ENCODE data around the gene DDR2.
"Not testable (repeated sequence)": the region's sequence is repeated elsewhere in the genome, so short reads cannot be mapped to it uniquely, and the experiment has no call there.

DDR2 gene

GRCh38 chr1:162746264-162746942 is 114.1 kb downstream of the DDR2 start:
- H3K4ac ChIP-seq (ENCODE audit: low read depth in 1 of 2, low read length in 2 of 2); H2BK5ac ChIP-seq (ENCODE audit: low read depth, low read length, poor library complexity, severe bottlenecking); H3K4me1 ChIP-seq (ENCODE audit: control insufficient read depth, insufficient read depth, low read depth, low read length); H2BK12ac ChIP-seq (ENCODE audit: low read length in 2 of 2); H3K14ac ChIP-seq (ENCODE audit: low read length in 2 of 2); H3K18ac ChIP-seq (ENCODE audit: low read depth in 1 of 2, low read length in 2 of 2); H2AFZ ChIP-seq (ENCODE audit: low read depth, low read length); H4K91ac ChIP-seq (ENCODE audit: low read length); H2BK15ac ChIP-seq (ENCODE audit: low read depth, poor library complexity, severe bottlenecking); H2AK5ac ChIP-seq (ENCODE audit: low read length, severe bottlenecking); H3K4me3 ChIP-seq (ENCODE audit: insufficient read depth in 1 of 2, low read depth in 1 of 2, low read length in 2 of 2); H3K27ac ChIP-seq (ENCODE audit: low read length, poor library complexity, severe bottlenecking); DNase-seq; H3K27me3 ChIP-seq (ENCODE audit: control insufficient read depth in 1 of 2, insufficient read depth in 1 of 2, low read length in 2 of 2); H3K23ac ChIP-seq (ENCODE audit: low read length in 2 of 2); H4K8ac ChIP-seq (ENCODE audit: low read length); H3K9ac ChIP-seq (ENCODE audit: low read length); H3K4me2 ChIP-seq (ENCODE audit: low read length, poor library complexity, severe bottlenecking); H3K79me1 ChIP-seq (replicated peaks; ENCODE audit: low read length, poor library complexity, severe bottlenecking); H2BK120ac ChIP-seq (ENCODE audit: low read depth, low read length); H3K9me3 ChIP-seq (ENCODE audit: control insufficient read depth, low read length): not testable (repeated sequence)
- 96% methylated on average over 14 of the region's 14 CpGs for WGBS
- peaks cover 10 to 45% of the 10 kb centered on the region in 2 experiments for H3K36me3 ChIP-seq (ENCODE audit: control insufficient read depth in 1 of 2, insufficient read depth in 2 of 2, low read depth in 1 of 2, low read length in 2 of 2)

DNA sequence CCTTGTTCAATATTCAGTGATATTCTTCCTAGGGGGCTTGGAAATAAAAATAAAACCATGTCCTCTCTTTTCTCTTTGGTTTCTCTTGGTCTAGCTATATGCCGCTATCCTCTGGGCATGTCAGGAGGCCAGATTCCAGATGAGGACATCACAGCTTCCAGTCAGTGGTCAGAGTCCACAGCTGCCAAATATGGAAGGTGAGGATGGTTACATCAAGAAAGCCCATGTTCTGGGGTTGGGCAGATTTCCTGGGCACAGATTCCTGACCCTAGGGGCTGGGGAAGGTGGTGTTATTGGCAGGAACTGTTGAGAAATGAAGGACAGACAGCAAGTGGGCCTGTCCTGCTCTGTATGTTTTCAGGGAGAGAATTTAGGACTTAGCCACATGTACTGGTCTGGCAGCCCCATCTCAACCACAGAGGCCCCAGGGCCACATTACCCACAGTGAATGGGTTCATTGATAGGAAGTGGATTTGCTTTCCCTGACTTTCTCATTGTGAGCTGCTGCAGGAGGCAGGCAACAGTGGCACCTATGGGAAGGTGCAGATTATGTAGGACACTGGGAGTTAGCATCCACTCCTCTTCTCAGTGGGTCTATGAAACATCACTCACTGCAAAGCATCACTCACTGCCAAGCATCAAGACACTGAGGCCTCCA is 120.9 kb downstream of the DDR2 start:
- H2BK12ac ChIP-seq (ENCODE audit: low read length in 2 of 2) = no peak overlapping the region
- no peak overlapping the region for H3K9ac ChIP-seq (ENCODE audit: low read length)
- H3K14ac ChIP-seq (ENCODE audit: low read length in 2 of 2) = no peak overlapping the region
- no peak overlapping the region for H2BK120ac ChIP-seq (ENCODE audit: low read depth, low read length)
- no peak overlapping the region for H3K4ac ChIP-seq (ENCODE audit: low read depth in 1 of 2, low read length in 2 of 2)
- H3K36me3 ChIP-seq (ENCODE audit: control insufficient read depth in 1 of 2, insufficient read depth in 2 of 2, low read depth in 1 of 2, low read length in 2 of 2) = peaks cover 20 to 54% of the 10 kb centered on the region in 2 experiments
- no peaks in the 10 kb centered on the region for H3K9me3 ChIP-seq (ENCODE audit: control insufficient read depth, low read length)
- H3K23ac ChIP-seq (ENCODE audit: low read length in 2 of 2) = no peak overlapping the region
- H3K4me1 ChIP-seq (ENCODE audit: control insufficient read depth, insufficient read depth, low read depth, low read length) = no peaks in the 10 kb centered on the region
- no peak overlapping the region for H3K18ac ChIP-seq (ENCODE audit: low read depth in 1 of 2, low read length in 2 of 2)
- H3K27ac ChIP-seq (ENCODE audit: low read length, poor library complexity, severe bottlenecking) = no peak overlapping the region
- peaks cover 4% of the 10 kb centered on the region for H3K79me1 ChIP-seq (replicated peaks; ENCODE audit: low read length, poor library complexity, severe bottlenecking)
- no peak overlapping the region for H2AFZ ChIP-seq (ENCODE audit: low read depth, low read length)
- H2BK5ac ChIP-seq (ENCODE audit: low read depth, low read length, poor library complexity, severe bottlenecking) = no peak overlapping the region
- H3K4me2 ChIP-seq (ENCODE audit: low read length, poor library complexity, severe bottlenecking) = no peak overlapping the region
- no peak overlapping the region for H4K8ac ChIP-seq (ENCODE audit: low read length)
- WGBS = 100% methylated on average over 1 of the region's 1 CpG
- H2BK15ac ChIP-seq (ENCODE audit: low read depth, poor library complexity, severe bottlenecking) = no peak overlapping the region
- H4K91ac ChIP-seq (ENCODE audit: low read length) = no peak overlapping the region
- H3K27me3 ChIP-seq (ENCODE audit: control insufficient read depth in 1 of 2, insufficient read depth in 1 of 2, low read length in 2 of 2) = no peaks in the 10 kb centered on the region
- no peak overlapping the region for H3K4me3 ChIP-seq (ENCODE audit: insufficient read depth in 1 of 2, low read depth in 1 of 2, low read length in 2 of 2)
- DNase-seq = no peak
- H2AK5ac ChIP-seq (ENCODE audit: low read length, severe bottlenecking) = no peak overlapping the region

DNA sequence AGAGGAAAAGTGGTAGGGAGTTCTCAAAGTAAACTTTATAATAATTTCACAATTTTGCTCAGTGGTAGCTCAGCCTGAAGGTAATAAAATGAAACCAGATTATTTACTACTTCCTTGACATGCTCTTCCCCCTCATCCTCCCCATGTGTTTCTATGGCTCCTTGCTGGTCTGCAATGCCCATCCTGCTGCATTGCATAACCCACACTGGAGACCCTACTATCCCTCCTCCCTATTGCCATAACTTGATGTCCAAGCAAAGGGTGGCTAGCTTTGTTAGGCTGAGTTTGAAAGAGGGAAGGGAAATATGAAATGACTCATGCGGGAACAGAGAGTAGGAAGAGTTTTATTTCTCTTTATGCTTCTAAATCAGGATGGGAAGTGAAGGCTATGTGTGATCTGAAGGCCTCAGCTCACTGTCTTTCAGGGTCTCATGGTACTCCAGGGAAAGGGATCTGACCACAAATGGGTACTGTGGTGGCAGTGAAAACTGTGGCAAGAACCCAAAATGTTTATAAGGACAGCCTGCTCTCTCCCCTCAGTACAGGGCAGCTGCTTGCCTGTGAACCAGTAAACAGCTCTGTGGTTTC is 121.8 kb downstream of the DDR2 start:
- Histone ChIP-seq H3K18ac (ENCODE audit: low read depth in 1 of 2, low read length in 2 of 2) (no peak overlapping the region), H3K79me1 (replicated peaks; ENCODE audit: low read length, poor library complexity, severe bottlenecking) (peaks cover 4% of the 10 kb centered on the region), H3K4me2 (ENCODE audit: low read length, poor library complexity, severe bottlenecking) (no peak overlapping the region), H3K9ac (ENCODE audit: low read length) (no peak overlapping the region), H2BK15ac (ENCODE audit: low read depth, poor library complexity, severe bottlenecking) (no peak overlapping the region), H3K27me3 (ENCODE audit: control insufficient read depth in 1 of 2, insufficient read depth in 1 of 2, low read length in 2 of 2) (no peaks in the 10 kb centered on the region), H3K4ac (ENCODE audit: low read depth in 1 of 2, low read length in 2 of 2) (no peak overlapping the region), H2BK12ac (ENCODE audit: low read length in 2 of 2) (no peak overlapping the region), H2AK5ac (ENCODE audit: low read length, severe bottlenecking) (no peak overlapping the region), H2AFZ (ENCODE audit: low read depth, low read length) (no peak overlapping the region), H2BK120ac (ENCODE audit: low read depth, low read length) (no peak overlapping the region), H3K27ac (ENCODE audit: low read length, poor library complexity, severe bottlenecking) (no peak overlapping the region), H3K23ac (ENCODE audit: low read length in 2 of 2) (no peak overlapping the region), H3K4me1 (ENCODE audit: control insufficient read depth, insufficient read depth, low read depth, low read length) (no peaks in the 10 kb centered on the region), H4K91ac (ENCODE audit: low read length) (no peak overlapping the region), H3K14ac (ENCODE audit: low read length in 2 of 2) (no peak overlapping the region), H3K36me3 (ENCODE audit: control insufficient read depth in 1 of 2, insufficient read depth in 2 of 2, low read depth in 1 of 2, low read length in 2 of 2) (peaks cover 20 to 64% of the 10 kb centered on the region in 2 experiments), H2BK5ac (ENCODE audit: low read depth, low read length, poor library complexity, severe bottlenecking) (no peak overlapping the region), H3K4me3 (ENCODE audit: insufficient read depth in 1 of 2, low read depth in 1 of 2, low read length in 2 of 2) (no peak overlapping the region), H3K9me3 (ENCODE audit: control insufficient read depth, low read length) (no peaks in the 10 kb centered on the region), H4K8ac (ENCODE audit: low read length) (no peak overlapping the region)
- 88% methylated on average over 1 of the region's 1 CpG for WGBS
- DNase-seq = peak; percentile 23

- H3K4me1 ChIP-seq (ENCODE audit: control insufficient read depth, insufficient read depth, low read depth, low read length) = no peaks in the 10 kb centered on the region
- H3K14ac ChIP-seq (ENCODE audit: low read length in 2 of 2) = no peak overlapping the region
- H3K9ac ChIP-seq (ENCODE audit: low read length) = no peak overlapping the region
- H2BK15ac ChIP-seq (ENCODE audit: low read depth, poor library complexity, severe bottlenecking) = no peak overlapping the region
- 95% methylated on average over 3 of the region's 3 CpGs for WGBS
- no peak overlapping the region for H2AFZ ChIP-seq (ENCODE audit: low read depth, low read length)
- H3K4me2 ChIP-seq (ENCODE audit: low read length, poor library complexity, severe bottlenecking) = no peak overlapping the region
- H3K4ac ChIP-seq (ENCODE audit: low read depth in 1 of 2, low read length in 2 of 2) = no peak overlapping the region
- H3K9me3 ChIP-seq (ENCODE audit: control insufficient read depth, low read length) = no peaks in the 10 kb centered on the region
- H2BK5ac ChIP-seq (ENCODE audit: low read depth, low read length, poor library complexity, severe bottlenecking) = no peak overlapping the region
- H3K4me3 ChIP-seq (ENCODE audit: insufficient read depth in 1 of 2, low read depth in 1 of 2, low read length in 2 of 2) = no peak overlapping the region
- H4K8ac ChIP-seq (ENCODE audit: low read length) = no peak overlapping the region
- no peak overlapping the region for H2BK12ac ChIP-seq (ENCODE audit: low read length in 2 of 2)
- no peak overlapping the region for H3K18ac ChIP-seq (ENCODE audit: low read depth in 1 of 2, low read length in 2 of 2)
- no peak for DNase-seq
- H3K27me3 ChIP-seq (ENCODE audit: control insufficient read depth in 1 of 2, insufficient read depth in 1 of 2, low read length in 2 of 2) = no peaks in the 10 kb centered on the region
- H2AK5ac ChIP-seq (ENCODE audit: low read length, severe bottlenecking) = no peak overlapping the region
- no peak overlapping the region for H2BK120ac ChIP-seq (ENCODE audit: low read depth, low read length)
- no peak overlapping the region for H3K23ac ChIP-seq (ENCODE audit: low read length in 2 of 2)
- peaks cover 4% of the 10 kb centered on the region for H3K79me1 ChIP-seq (replicated peaks; ENCODE audit: low read length, poor library complexity, severe bottlenecking)
- H4K91ac ChIP-seq (ENCODE audit: low read length) = no peak overlapping the region
- peaks cover 23 to 75% of the 10 kb centered on the region in 2 experiments for H3K36me3 ChIP-seq (ENCODE audit: control insufficient read depth in 1 of 2, insufficient read depth in 2 of 2, low read depth in 1 of 2, low read length in 2 of 2)
- no peak overlapping the region for H3K27ac ChIP-seq (ENCODE audit: low read length, poor library complexity, severe bottlenecking)
Measured at GRCh38 chr1:162755306-162755705, 123.0 kb downstream of the DDR2 start.
